CD8-positive, alpha-beta memory T cell (primary cell): ENCODE data around the gene GNG10. TPM values are rescaled to one million over a fixed set of nuclear protein-coding genes. Genes with fewer than 3 reads are reported as not detected.

ENCODE experiments used
- CTCF ChIA-PET: fragments of 350-600 bp; sonication (Branson Sonifier 250); formaldehyde crosslinking; loops from one replicate; lab custom pipeline; 2021; ENCODE audit warnings: antibody characterized with exemption; lab: Charles Lee
- POLR2A ChIA-PET: fragments of 350-600 bp; sonication (Branson Sonifier 250); formaldehyde crosslinking; loops from one replicate; lab custom pipeline; 2021; ENCODE audit warnings: antibody characterized with exemption; lab: Charles Lee
- DNase-seq, 5 donors: peaks; one replicate each; pipeline versions ENCODE4 v3.0.0 to v3.0.0-alpha.2; 2020 to 2022; ENCODE audit warnings: mixed read lengths in 1 of 5
- H3K27ac ChIP-seq: one replicate; pipeline ENCODE4 v1.7.0; 2013; ENCODE audit warnings: low read depth, mild to moderate bottlenecking, low read length, moderate library complexity
- H3K27me3 ChIP-seq: 2 replicates; pipeline ENCODE4 v1.7.0; 2013; ENCODE audit warnings: low read length, mild to moderate bottlenecking; ENCODE audit not compliant: insufficient read depth, poor library complexity, severe bottlenecking
- H3K36me3 ChIP-seq: 2 replicates; pipeline ENCODE4 v1.7.0; 2013; ENCODE audit warnings: mild to moderate bottlenecking, low read length, moderate library complexity; ENCODE audit not compliant: insufficient read depth
- H3K4me1 ChIP-seq: 2 replicates; pipeline ENCODE4 v1.7.0; 2013; ENCODE audit warnings: mild to moderate bottlenecking, low read length, moderate library complexity; ENCODE audit not compliant: insufficient read depth
- H3K4me3 ChIP-seq: 2 replicates; pipeline ENCODE4 v1.7.0; 2013; ENCODE audit warnings: mild to moderate bottlenecking, low read length
- H3K9me3 ChIP-seq: 2 replicates; pipeline ENCODE4 v1.7.0; 2013; ENCODE audit warnings: mild to moderate bottlenecking, low read length
- H3K27ac Mint-ChIP-seq, 8 donors: one replicate each; pipeline ENCODE4 v1.8.0; 2020 to 2021; ENCODE audit warnings: mixed read lengths in 8 of 8, mild to moderate bottlenecking in 6 of 8, inconsistent platforms in 3 of 8, moderate library complexity in 3 of 8
- H3K27me3 Mint-ChIP-seq, 2 donors: one replicate each; pipeline ENCODE4 v1.8.0; 2020 to 2021; ENCODE audit warnings: mixed read lengths in 2 of 2, mild to moderate bottlenecking in 1 of 2, moderate library complexity in 1 of 2
- H3K36me3 Mint-ChIP-seq, 3 donors: one replicate each; pipeline ENCODE4 v1.8.0; 2020 to 2021; ENCODE audit warnings: mixed read lengths in 3 of 3, inconsistent platforms in 1 of 3, mild to moderate bottlenecking in 1 of 3
- H3K4me1 Mint-ChIP-seq, 3 donors: one replicate each; pipeline ENCODE4 v1.8.0; 2020 to 2021; ENCODE audit warnings: mixed read lengths in 3 of 3, inconsistent platforms in 1 of 3, mild to moderate bottlenecking in 1 of 3
- H3K4me3 Mint-ChIP-seq, 7 donors: one replicate each; pipeline ENCODE4 v1.8.0; 2020 to 2021; ENCODE audit warnings: mixed read lengths in 7 of 7, mild to moderate bottlenecking in 6 of 7, moderate library complexity in 4 of 7, inconsistent platforms in 2 of 7
- H3K9me3 Mint-ChIP-seq, 5 donors: one replicate each; pipeline ENCODE4 v1.8.0; 2020 to 2022; ENCODE audit warnings: mixed read lengths in 5 of 5, mild to moderate bottlenecking in 3 of 5, moderate library complexity in 2 of 5, inconsistent platforms in 1 of 5
- polyA plus RNA-seq: library from polyadenylated mRNA; unstranded; fragments of 300-500 nt; fragmentation: Illumina TruSeq; gene quantifications from one replicate; pipeline ENCODE4 v1.2.3, GENCODE V29; 2021
- total RNA-seq, 2 experiments: library from RNA; stranded (reverse); gene quantifications; one replicate each; pipeline ENCODE4 v1.2.3, GENCODE V29; 2021

GNG10 gene
- total and polyA plus RNA-seq, 3 experiments from 2014 or later, result 21.9 to 25.1 (median 22.9) TPM

GRCh38 chr9:111634860-111635259 is 26.5 kb upstream of the GNG10 start:
- ChIA-PET CTCF (no interaction called here), POLR2A (no interaction called here)
- Histone ChIP-seq H3K27ac (no peak overlapping the region), H3K9me3 (no peaks in the 10 kb centered on the region), H3K27me3 (no peaks in the 10 kb centered on the region), H3K4me3 (no peak overlapping the region), H3K4me1 (peaks cover 20% of the 10 kb centered on the region), H3K36me3 (no peaks in the 10 kb centered on the region)
- H3K9me3 Mint-ChIP-seq, result no peaks in the 10 kb centered on the region
- no peak for DNase-seq
- peak overlapping the region in 1 of 8 donors; percentile 5 for H3K27ac Mint-ChIP-seq
- H3K36me3 Mint-ChIP-seq, result peaks cover 0 to 8% (median 0%) of the 10 kb centered on the region in 3 donors
- H3K4me3 Mint-ChIP-seq, result no peak overlapping the region
- peaks cover 43 to 56% (median 54%) of the 10 kb centered on the region in 3 donors for H3K4me1 Mint-ChIP-seq
- H3K27me3 Mint-ChIP-seq, result no peaks in the 10 kb centered on the region

- no peaks in the 10 kb centered on the region for H3K27me3 Mint-ChIP-seq
- POLR2A ChIA-PET, result no interaction called here
- no peaks in the 10 kb centered on the region for H3K9me3 ChIP-seq
- peaks cover 7% of the 10 kb centered on the region for H3K4me1 ChIP-seq
- no peak overlapping the region for H3K4me3 Mint-ChIP-seq
- H3K9me3 Mint-ChIP-seq, result no peaks in the 10 kb centered on the region
- no peak overlapping the region for H3K27ac ChIP-seq
- CTCF ChIA-PET, result no interaction called here
- peaks cover 31 to 37% (median 37%) of the 10 kb centered on the region in 3 donors for H3K4me1 Mint-ChIP-seq
- peaks cover 0 to under 1% (median 0%) of the 10 kb centered on the region in 3 donors for H3K36me3 Mint-ChIP-seq
- no peaks in the 10 kb centered on the region for H3K36me3 ChIP-seq
- no peaks in the 10 kb centered on the region for H3K27me3 ChIP-seq
- H3K27ac Mint-ChIP-seq, result no peak overlapping the region
- DNase-seq, result no peak
- H3K4me3 ChIP-seq, result no peak overlapping the region
Observed at GRCh38 chr9:111637421-111637950, 23.9 kb upstream of the GNG10 start.

- Histone ChIP-seq H3K27me3 (no peaks in the 10 kb centered on the region), H3K9me3 (no peaks in the 10 kb centered on the region), H3K4me3 (no peak overlapping the region), H3K36me3 (no peaks in the 10 kb centered on the region), H3K27ac (no peak overlapping the region), H3K4me1 (no peaks in the 10 kb centered on the region)
- Mint-ChIP-seq H3K4me1 (peaks cover 0 to 5% (median 0%) of the 10 kb centered on the region in 3 donors), H3K27me3 (no peaks in the 10 kb centered on the region), H3K27ac (peak overlapping the region in 1 of 8 donors; percentile 71), H3K9me3 (no peaks in the 10 kb centered on the region), H3K4me3 (no peak overlapping the region), H3K36me3 (peaks cover 0 to 46% (median 11%) of the 10 kb centered on the region in 3 donors)
- DNase-seq, result no peak
- ChIA-PET CTCF (no interaction called here), POLR2A (no interaction called here)
Observed at GRCh38 chr9:111644195-111644772, 17.1 kb upstream of the GNG10 start.

GRCh38 chr9:111645806-111646205 is 15.6 kb upstream of the GNG10 start:
- Histone ChIP-seq H3K4me3 (no peak overlapping the region), H3K27me3 (no peaks in the 10 kb centered on the region), H3K4me1 (no peaks in the 10 kb centered on the region), H3K27ac (no peak overlapping the region), H3K36me3 (no peaks in the 10 kb centered on the region), H3K9me3 (no peaks in the 10 kb centered on the region)
- peaks cover 0 to 5% (median 0%) of the 10 kb centered on the region in 3 donors for H3K4me1 Mint-ChIP-seq
- no peak overlapping the region for H3K4me3 Mint-ChIP-seq
- H3K27ac Mint-ChIP-seq, result no peak overlapping the region
- ChIA-PET POLR2A (no interaction called here), CTCF (no interaction called here)
- no peaks in the 10 kb centered on the region for H3K27me3 Mint-ChIP-seq
- no peaks in the 10 kb centered on the region for H3K9me3 Mint-ChIP-seq
- peaks cover 0 to 55% (median 14%) of the 10 kb centered on the region in 3 donors for H3K36me3 Mint-ChIP-seq
- DNase-seq, result no peak

- ChIA-PET CTCF (no interaction called here), POLR2A (no interaction called here)
- Histone ChIP-seq H3K4me1 (no peaks in the 10 kb centered on the region), H3K27ac (no peak overlapping the region), H3K9me3 (no peaks in the 10 kb centered on the region), H3K27me3 (no peaks in the 10 kb centered on the region), H3K4me3 (no peak overlapping the region), H3K36me3 (no peaks in the 10 kb centered on the region)
- peaks cover 0 to 5% (median 0%) of the 10 kb centered on the region in 3 donors for H3K4me1 Mint-ChIP-seq
- H3K36me3 Mint-ChIP-seq, result peaks cover 0 to 55% (median 14%) of the 10 kb centered on the region in 3 donors
- H3K27me3 Mint-ChIP-seq, result no peaks in the 10 kb centered on the region
- no peak for DNase-seq
- no peak overlapping the region for H3K4me3 Mint-ChIP-seq
- H3K9me3 Mint-ChIP-seq, result no peaks in the 10 kb centered on the region
- H3K27ac Mint-ChIP-seq, result no peak overlapping the region
Observed at GRCh38 chr9:111646417-111646816, 15.0 kb upstream of the GNG10 start.

- Histone ChIP-seq H3K9me3 (no peaks in the 10 kb centered on the region), H3K27me3 (no peaks in the 10 kb centered on the region), H3K27ac (no peak overlapping the region), H3K4me1 (no peaks in the 10 kb centered on the region), H3K36me3 (no peaks in the 10 kb centered on the region), H3K4me3 (no peak overlapping the region)
- Mint-ChIP-seq H3K9me3 (no peaks in the 10 kb centered on the region), H3K27me3 (no peaks in the 10 kb centered on the region), H3K4me3 (no peak overlapping the region), H3K27ac (no peak overlapping the region), H3K4me1 (peaks cover 0 to 5% (median 0%) of the 10 kb centered on the region in 3 donors), H3K36me3 (peaks cover 0 to 52% (median 17%) of the 10 kb centered on the region in 3 donors)
- ChIA-PET CTCF (no interaction called here), POLR2A (no interaction called here)
- no peak for DNase-seq
Observed at GRCh38 chr9:111648066-111648465, 13.3 kb upstream of the GNG10 start.

- Histone ChIP-seq H3K27ac (no peak overlapping the region), H3K36me3 (no peaks in the 10 kb centered on the region), H3K9me3 (no peaks in the 10 kb centered on the region), H3K27me3 (no peaks in the 10 kb centered on the region), H3K4me1 (no peaks in the 10 kb centered on the region), H3K4me3 (no peak overlapping the region)
- Mint-ChIP-seq H3K27ac (no peak overlapping the region), H3K4me3 (no peak overlapping the region), H3K9me3 (no peaks in the 10 kb centered on the region), H3K36me3 (peaks cover 0 to 51% (median 16%) of the 10 kb centered on the region in 3 donors), H3K4me1 (no peaks in the 10 kb centered on the region), H3K27me3 (no peaks in the 10 kb centered on the region)
- no peak for DNase-seq
- CTCF ChIA-PET, result no interaction called here
- POLR2A ChIA-PET, result interaction anchor here (0.6 kb wide), 1 partner anchor 18 kb away, joined by 3 read pairs; the partner anchor contains the start of gene DNAJC25
Observed at GRCh38 chr9:111649016-111649415, 12.4 kb upstream of the GNG10 start.

- H3K4me3 Mint-ChIP-seq, result peak overlapping the region in 1 of 7 donors; percentile 26
Observed at GRCh38 chr9:111657051-111657450, 4.4 kb upstream of the GNG10 start.

More at GRCh38 chr9:111657051-111657450, 4.4 kb upstream of the GNG10 start:
- CTCF ChIA-PET, result no interaction called here
- H3K36me3 Mint-ChIP-seq, result peaks cover 0 to 20% (median 6%) of the 10 kb centered on the region in 3 donors
- Histone ChIP-seq H3K4me3 (no peak overlapping the region), H3K36me3 (no peaks in the 10 kb centered on the region), H3K4me1 (no peaks in the 10 kb centered on the region), H3K27me3 (no peaks in the 10 kb centered on the region), H3K9me3 (no peaks in the 10 kb centered on the region), H3K27ac (no peak overlapping the region)
- H3K27me3 Mint-ChIP-seq, result no peaks in the 10 kb centered on the region
- no peak for DNase-seq
- POLR2A ChIA-PET, result no interaction called here
- H3K4me1 Mint-ChIP-seq, result peaks cover 5 to 15% (median 12%) of the 10 kb centered on the region in 3 donors
- H3K9me3 Mint-ChIP-seq, result no peaks in the 10 kb centered on the region
- no peak overlapping the region for H3K27ac Mint-ChIP-seq
